Neural crest cell (in vitro differentiated cells): ENCODE measurements around the gene LDB3. TPM values are rescaled to one million over a fixed set of nuclear protein-coding genes. Genes with fewer than 3 reads are reported as not detected.
A peak's percentile ranks its signal among the peaks of the same experiment; 100 is the strongest.

ENCODE experiments used
- DNase-seq: peaks from one replicate; pipeline ENCODE4 v3.0.0; 2021; ENCODE audit warnings: low read depth, mixed read lengths, low spot score
- H3K27ac Mint-ChIP-seq: one replicate; pipeline ENCODE4 v1.8.0; 2021; ENCODE audit warnings: mild to moderate bottlenecking, mixed read lengths; ENCODE audit not compliant: unreplicated experiment
- H3K27me3 Mint-ChIP-seq: 2 replicates; pipeline ENCODE4 v1.8.0; 2021; ENCODE audit warnings: low read depth, mild to moderate bottlenecking, mixed read lengths
- H3K36me3 Mint-ChIP-seq: 2 replicates; pipeline ENCODE4 v1.8.0; 2021; ENCODE audit warnings: low read depth, mild to moderate bottlenecking, mixed read lengths
- H3K4me1 Mint-ChIP-seq: 2 replicates; pipeline ENCODE4 v1.8.0; 2021; ENCODE audit warnings: mixed read lengths
- H3K4me3 Mint-ChIP-seq: one replicate; pipeline ENCODE4 v1.8.0; 2021; ENCODE audit warnings: mild to moderate bottlenecking, mixed read lengths
- H3K9me3 Mint-ChIP-seq: 2 replicates; pipeline ENCODE4 v1.8.0; 2021; ENCODE audit warnings: mixed read lengths
- total RNA-seq: library from RNA; stranded (reverse); gene quantifications from 2 replicates; pipeline ENCODE4 v1.2.1, GENCODE V29; 2021
- TF ChIP-seq, protein P1 (sequence below): fragments of 200-600 bp; sonication (generic); conservative IDR thresholded peaks from 2 replicates; pipeline ENCODE4 v1.5.0; 2021; ENCODE audit warnings: antibody characterized with exemption, mild to moderate bottlenecking

Gene LDB3
- total RNA-seq, 1 donor from 2014 or later: 0.56 TPM

DNA sequence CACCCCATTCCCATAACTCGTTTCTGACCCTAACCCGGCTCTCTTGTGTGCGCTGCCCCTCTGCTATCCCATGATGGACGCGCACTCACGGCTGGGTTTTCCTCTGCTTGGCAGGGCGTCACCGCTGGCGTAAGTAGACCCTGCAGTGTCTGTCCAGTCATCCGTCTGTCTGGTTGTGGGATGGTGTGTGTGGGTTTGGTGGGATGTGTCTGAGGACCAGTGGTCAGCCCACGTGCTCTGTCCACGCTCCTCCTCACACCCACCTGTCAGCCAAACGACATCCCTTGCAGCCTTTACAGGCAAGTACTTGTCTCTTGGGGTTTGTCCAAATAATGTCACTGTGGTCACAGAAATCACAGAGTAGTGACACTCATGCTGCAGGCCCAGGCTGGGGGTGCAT is 20.8 kb downstream of the LDB3 start:
- H3K27ac Mint-ChIP-seq: no peak overlapping the region
- H3K4me1 Mint-ChIP-seq: peaks cover 33% of the 10 kb centered on the region
- no peaks in the 10 kb centered on the region for H3K36me3 Mint-ChIP-seq

DNA sequence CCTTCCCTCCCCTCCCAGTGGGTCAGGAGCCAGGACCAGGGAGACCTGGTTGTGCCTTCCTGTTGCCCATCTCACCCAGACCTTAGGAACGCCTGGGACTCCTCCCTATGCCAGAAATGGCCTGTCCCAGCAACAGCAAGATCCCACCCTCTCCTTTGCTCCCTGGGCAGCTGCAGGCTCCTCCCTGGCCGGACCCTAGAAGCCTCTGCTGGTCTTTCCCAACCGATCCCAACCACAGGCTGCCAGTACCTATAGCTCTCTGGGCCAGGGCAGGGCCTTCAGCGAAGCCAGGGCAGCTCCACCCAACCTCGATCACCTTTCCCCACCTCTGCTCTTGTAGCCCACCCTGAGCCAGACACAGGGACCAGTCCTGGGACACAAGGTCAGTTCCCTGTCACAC is 21.9 kb downstream of the LDB3 start:
- Mint-ChIP-seq H3K9me3 (no peaks in the 10 kb centered on the region), H3K4me1 (peaks cover 24% of the 10 kb centered on the region), H3K27me3 (no peaks in the 10 kb centered on the region), H3K36me3 (no peaks in the 10 kb centered on the region), H3K4me3 (no peak overlapping the region), H3K27ac (peak overlapping the region; percentile 27)
- no peak for DNase-seq
- TF ChIP-seq, protein P1, sequence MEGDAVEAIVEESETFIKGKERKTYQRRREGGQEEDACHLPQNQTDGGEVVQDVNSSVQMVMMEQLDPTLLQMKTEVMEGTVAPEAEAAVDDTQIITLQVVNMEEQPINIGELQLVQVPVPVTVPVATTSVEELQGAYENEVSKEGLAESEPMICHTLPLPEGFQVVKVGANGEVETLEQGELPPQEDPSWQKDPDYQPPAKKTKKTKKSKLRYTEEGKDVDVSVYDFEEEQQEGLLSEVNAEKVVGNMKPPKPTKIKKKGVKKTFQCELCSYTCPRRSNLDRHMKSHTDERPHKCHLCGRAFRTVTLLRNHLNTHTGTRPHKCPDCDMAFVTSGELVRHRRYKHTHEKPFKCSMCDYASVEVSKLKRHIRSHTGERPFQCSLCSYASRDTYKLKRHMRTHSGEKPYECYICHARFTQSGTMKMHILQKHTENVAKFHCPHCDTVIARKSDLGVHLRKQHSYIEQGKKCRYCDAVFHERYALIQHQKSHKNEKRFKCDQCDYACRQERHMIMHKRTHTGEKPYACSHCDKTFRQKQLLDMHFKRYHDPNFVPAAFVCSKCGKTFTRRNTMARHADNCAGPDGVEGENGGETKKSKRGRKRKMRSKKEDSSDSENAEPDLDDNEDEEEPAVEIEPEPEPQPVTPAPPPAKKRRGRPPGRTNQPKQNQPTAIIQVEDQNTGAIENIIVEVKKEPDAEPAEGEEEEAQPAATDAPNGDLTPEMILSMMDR: no peak

More for the DNA sequence above, 20.8 kb downstream of the LDB3 start:
- no peak for DNase-seq
- TF ChIP-seq, protein P1: no peak
- Mint-ChIP-seq H3K27me3 (no peaks in the 10 kb centered on the region), H3K4me3 (no peak overlapping the region), H3K9me3 (no peaks in the 10 kb centered on the region)

DNA sequence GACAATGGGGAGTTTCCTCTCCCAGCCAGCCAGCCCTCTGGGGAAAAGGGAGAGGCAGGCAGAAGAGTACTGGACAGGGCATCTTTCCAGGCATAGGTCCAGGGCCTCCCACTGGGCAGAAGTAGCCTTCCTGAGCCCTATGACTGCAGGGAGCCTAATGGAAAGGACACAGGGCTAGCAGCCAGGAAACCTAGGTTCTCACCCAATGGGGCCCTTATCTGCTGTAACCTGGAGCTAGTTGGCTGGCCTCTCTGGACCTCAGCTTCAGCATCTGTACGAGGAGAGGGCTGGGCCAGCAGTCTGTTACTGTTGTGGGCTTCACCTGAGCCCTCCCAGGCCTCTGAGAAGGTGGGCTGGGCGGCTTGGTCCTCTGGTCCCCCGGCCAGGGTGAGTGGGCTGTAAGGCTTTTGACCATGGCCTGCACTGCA is 22.4 kb downstream of the LDB3 start:
- no peaks in the 10 kb centered on the region for H3K36me3 Mint-ChIP-seq
- no peaks in the 10 kb centered on the region for H3K27me3 Mint-ChIP-seq
- H3K4me3 Mint-ChIP-seq: no peak overlapping the region

DNA sequence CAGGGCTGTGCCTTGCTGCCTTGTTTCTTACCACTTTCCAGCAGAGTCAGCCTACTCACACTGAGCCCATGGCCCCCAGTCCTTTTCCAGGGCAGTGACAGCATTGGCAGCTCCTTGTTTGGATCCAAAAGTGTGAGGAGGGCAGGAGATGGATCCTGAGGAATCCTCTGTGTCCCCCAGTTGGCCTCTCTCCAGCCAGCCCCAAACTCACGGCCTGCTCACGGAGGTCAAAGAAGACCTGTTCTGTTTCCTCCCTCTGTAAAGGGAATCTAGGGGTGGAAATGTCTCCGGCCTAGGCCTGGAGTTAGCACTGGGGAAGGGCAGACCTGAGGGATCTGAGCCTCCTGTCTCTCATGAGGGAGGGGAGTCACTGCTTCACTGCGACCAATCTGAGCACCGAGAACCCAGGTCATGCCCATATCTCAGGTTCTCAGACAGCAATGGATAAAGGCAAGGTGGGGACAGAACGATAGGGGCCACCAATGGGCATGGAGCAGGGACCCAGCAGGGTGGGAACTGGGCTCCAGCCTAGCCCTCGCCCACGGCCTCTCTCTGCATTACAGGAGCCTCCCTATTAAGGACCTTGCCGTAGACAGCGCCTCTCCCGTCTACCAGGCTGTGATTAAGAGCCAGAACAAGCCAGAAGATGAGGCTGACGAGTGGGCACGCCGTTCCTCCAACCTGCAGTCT is 23.2 kb downstream of the LDB3 start:
- no peak for DNase-seq
- no peak overlapping the region for H3K27ac Mint-ChIP-seq
- no peaks in the 10 kb centered on the region for H3K27me3 Mint-ChIP-seq
- H3K36me3 Mint-ChIP-seq: no peaks in the 10 kb centered on the region
- TF ChIP-seq, protein P1: no peak
- peaks cover 18% of the 10 kb centered on the region for H3K4me1 Mint-ChIP-seq
- H3K4me3 Mint-ChIP-seq: no peak overlapping the region
- no peaks in the 10 kb centered on the region for H3K9me3 Mint-ChIP-seq

More for the DNA sequence above, 22.4 kb downstream of the LDB3 start:
- DNase-seq: no peak
- TF ChIP-seq, protein P1: no peak
- Mint-ChIP-seq H3K9me3 (no peaks in the 10 kb centered on the region), H3K27ac (no peak overlapping the region), H3K4me1 (peaks cover 20% of the 10 kb centered on the region)

DNA sequence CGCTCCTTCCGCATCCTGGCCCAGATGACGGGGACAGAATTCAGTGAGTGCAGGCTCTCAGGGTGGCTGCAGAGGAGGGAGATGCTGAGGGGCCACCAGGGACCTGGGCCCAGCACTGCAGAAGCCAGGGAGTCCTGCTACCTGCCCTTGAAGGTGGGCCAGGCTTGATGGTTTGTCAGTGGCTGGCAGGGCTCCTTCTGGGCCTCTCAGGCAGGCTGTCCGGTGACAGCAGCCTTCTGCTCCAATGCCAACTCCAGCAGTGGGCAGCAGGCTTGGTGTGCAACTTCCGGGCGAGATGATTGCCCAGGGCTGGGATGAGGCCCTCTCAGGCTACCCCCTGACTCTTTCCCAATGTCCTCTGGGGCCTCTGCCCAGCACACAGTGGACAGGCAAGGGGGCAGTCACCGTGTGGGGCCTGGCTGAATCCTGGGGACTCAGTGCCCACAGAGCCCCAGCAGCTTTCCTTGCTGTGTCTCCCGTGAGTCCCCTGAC is 23.8 kb downstream of the LDB3 start:
- no peak for DNase-seq
- TF ChIP-seq, protein P1: no peak
- Mint-ChIP-seq H3K36me3 (no peaks in the 10 kb centered on the region), H3K4me1 (peaks cover 18% of the 10 kb centered on the region), H3K9me3 (no peaks in the 10 kb centered on the region), H3K27me3 (no peaks in the 10 kb centered on the region), H3K4me3 (no peak overlapping the region), H3K27ac (no peak overlapping the region)
